GM18517 (cell line): ENCODE results near the gene ACYP1.

Experiments used
- ATAC-seq: cut with Tn5 transposase; IDR thresholded peaks from one replicate; pipeline ENCODE4 v1.9.1; 2021; ENCODE audit warnings: mild to moderate bottlenecking, moderate library complexity; ENCODE audit not compliant: unreplicated experiment

ACYP1 gene

DNA sequence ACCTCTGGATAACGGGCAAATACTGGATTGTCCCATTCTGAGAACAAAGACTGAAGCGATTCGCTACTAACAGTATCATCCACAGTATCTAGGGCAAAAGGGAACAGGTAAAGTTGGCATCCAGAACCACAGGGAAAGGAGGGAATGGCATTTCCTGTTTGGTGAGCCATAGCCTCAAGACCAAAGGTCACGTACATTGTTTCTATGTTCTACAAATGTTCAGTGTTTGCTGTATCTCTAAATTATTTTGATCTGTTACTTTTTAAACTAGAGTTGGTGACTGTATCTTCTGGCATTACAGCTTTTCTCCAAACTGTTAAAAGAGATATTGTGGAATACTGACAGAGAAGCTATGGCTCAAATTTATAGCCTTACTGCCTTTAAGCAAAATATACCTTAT lies 22.2 kb downstream of the ACYP1 start:
- ATAC-seq = no peak

GRCh38 chr14:75040959-75041358 lies 22.9 kb downstream of the ACYP1 start:
- ATAC-seq = no peak

GRCh38 chr14:75040507-75040906 lies 23.3 kb downstream of the ACYP1 start:
- ATAC-seq = no peak

DNA sequence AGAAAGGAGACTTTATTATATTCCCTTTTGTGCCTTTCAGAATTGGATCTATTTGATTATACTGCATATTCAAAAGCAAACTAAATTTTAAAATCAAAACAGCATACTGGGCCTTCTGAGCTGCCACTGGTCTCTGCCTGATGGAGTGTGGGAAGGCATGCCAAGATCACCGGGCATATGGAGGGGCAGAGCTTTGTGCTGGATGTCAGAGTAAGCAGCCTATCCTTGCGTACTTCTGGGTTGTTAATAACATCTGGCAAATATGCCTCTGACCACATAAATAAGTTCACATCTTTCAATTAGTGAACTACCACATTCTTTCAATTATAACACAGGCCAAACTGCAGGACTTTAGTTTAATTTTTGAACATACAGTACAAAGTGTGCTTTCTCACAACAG lies 30.9 kb downstream of the ACYP1 start:
- ATAC-seq = no peak

GRCh38 chr14:75030147-75030546 lies 33.7 kb downstream of the ACYP1 start:
- no peak for ATAC-seq

- ATAC-seq = no peak
Measured at GRCh38 chr14:75025876-75026275, 37.9 kb downstream of the ACYP1 start.

GRCh38 chr14:75025082-75025481 lies 38.7 kb downstream of the ACYP1 start:
- ATAC-seq = no peak

DNA sequence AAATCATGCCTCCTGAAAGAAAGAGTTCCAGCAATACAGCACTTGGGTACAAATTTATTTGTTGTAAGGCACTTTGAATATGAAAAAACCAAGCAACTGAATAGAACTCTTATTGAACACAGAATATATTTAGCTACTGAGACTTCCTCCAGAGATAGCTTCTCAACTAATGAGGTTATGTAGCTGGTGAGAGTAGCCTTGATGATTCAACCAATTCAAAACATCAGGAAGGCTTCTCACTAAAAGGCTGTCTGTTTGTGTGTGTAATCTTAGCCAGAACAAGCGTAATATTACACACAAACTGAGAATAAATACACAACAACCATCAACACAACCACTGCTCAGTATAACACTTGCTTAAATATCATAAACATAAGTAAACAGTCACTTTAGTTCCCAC lies 40.7 kb downstream of the ACYP1 start:
- no peak for ATAC-seq

GRCh38 chr14:75022655-75023054 lies 41.2 kb downstream of the ACYP1 start:
- no peak for ATAC-seq

- ATAC-seq = no peak
Measured at GRCh38 chr14:75018694-75019093, 45.1 kb downstream of the ACYP1 start.

DNA sequence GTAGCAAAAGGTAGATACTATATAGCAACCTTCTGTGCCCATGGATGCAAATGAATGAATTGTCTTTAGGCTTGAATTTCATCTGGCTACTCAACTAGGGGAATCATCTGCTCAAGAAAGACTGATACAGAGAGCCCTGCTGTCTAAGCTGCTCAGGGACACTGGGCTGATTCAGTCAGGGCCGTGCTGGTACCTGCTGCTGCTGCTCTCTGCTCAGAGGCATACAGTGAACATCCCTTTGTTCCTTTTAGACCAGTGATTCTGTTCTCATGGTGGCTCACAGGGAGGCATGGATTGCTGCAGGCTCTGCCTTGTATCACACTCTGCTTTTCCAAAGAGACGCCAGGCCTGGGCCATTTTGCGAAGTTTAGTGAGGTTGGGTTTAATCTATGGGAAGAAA lies 47.0 kb downstream of the ACYP1 start:
- no peak for ATAC-seq

- no peak for ATAC-seq
Measured at GRCh38 chr14:75015496-75015895, 48.3 kb downstream of the ACYP1 start.

GRCh38 chr14:75013290-75013689 lies 50.5 kb downstream of the ACYP1 start:
- no peak for ATAC-seq

- ATAC-seq = no peak
Measured at GRCh38 chr14:75011356-75011994, 52.3 kb downstream of the ACYP1 start.

DNA sequence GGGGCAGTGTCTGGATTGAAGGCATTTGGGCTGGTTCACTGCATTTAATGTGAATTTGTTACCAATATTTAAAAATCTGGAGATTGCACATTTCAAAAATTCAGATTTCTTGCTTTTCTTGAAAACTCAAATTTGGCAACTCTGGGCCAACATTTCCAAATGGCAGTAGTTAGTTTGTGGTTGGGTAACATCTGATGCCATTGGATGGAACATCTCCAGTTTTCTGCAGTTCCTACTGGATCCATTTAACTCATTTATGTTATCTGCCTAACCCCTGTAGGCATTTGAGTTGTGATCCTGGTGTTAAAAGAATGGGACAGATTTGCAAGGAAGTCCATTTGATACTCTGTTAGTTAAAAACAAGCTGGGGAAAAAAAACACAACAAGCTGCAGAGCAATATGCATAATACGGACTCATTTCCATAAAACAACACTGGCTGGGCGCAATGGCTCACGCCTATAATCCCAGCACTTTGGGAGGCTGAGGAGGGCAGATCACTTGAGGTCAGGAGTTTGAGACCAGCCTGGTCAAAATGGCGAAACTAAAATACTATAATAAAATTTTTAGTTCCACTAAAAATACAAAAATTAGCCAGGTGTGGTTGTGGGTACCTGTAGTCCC lies 53.2 kb downstream of the ACYP1 start:
- ATAC-seq = no peak

DNA sequence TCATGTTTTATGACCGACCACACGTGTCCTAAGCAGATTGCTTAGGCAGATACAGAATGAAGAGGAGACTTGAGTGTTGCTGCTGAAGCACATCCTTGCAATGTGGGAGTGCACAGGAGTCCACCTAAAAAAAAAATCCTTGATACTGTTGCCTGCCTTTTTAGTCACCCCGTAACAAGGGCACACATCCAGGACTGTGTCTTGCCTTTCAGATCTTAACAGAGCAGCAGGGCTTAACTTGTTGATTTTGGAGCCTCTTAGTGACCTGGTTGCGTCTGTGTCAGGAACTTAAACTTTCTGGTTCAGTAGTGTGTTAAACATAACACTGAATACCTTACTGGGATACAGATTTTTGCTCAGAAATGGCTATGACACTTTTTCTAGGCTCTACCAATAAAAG lies 54.6 kb downstream of the ACYP1 start:
- no peak for ATAC-seq

GRCh38 chr14:75005357-75005756 lies 58.5 kb downstream of the ACYP1 start:
- no peak for ATAC-seq

GRCh38 chr14:75003250-75004027 lies 60.4 kb downstream of the ACYP1 start:
- ATAC-seq = no peak
